GM12878 (cell line): ENCODE data around the gene MRPS15. TPM values are rescaled to one million over a fixed set of nuclear protein-coding genes. Genes with fewer than 3 reads are reported as not detected.

Source experiments
- ATAC-seq: fragments of 200-7000 bp; cut with Tn5 transposase; 3 replicates; pipeline ENCODE4 v1.9.1; 2020; ENCODE audit warnings: mild to moderate bottlenecking, moderate library complexity
- BruUV-seq: library from RNA; stranded (reverse); fragments of 400-500 nt; replicated peaks from 2 replicates; lab custom pipeline; 2021; lab: Mats Ljungman, UMichigan
- CTCF ChIA-PET: fragments of 300-600 bp; sonication (Branson Sonifier 250); formaldehyde crosslinking; extraction: SDS; loops from one replicate; lab custom pipeline; 2021; ENCODE audit warnings: inconsistent platforms; lab: Yijun Ruan, JAX
- POLR2A ChIA-PET: fragments of 350-600 bp; formaldehyde crosslinking; extraction: SDS; loops from one replicate; lab custom pipeline; 2021; ENCODE audit warnings: inconsistent platforms; lab: Charles Lee
- RAD21 ChIA-PET: fragments of 300-600 bp; sonication (Branson Sonifier 250); formaldehyde crosslinking; loops from one replicate; lab custom pipeline; 2023; ENCODE audit warnings: antibody characterized with exemption; ENCODE audit not compliant: unreplicated experiment; lab: Charles Lee
- SMC1A ChIA-PET: fragments of 300-600 bp; sonication (Branson Sonifier 250); formaldehyde crosslinking; loops from one replicate; lab custom pipeline; 2023; ENCODE audit not compliant: unreplicated experiment, uncharacterized antibody; lab: Charles Lee
- DNase-seq: peaks from one replicate; pipeline ENCODE4 v3.0.0-alpha.2; 2011; ENCODE audit warnings: low read depth, low spot score
- FAIRE-seq: peaks from 3 replicates; lab custom pipeline; 2011; peaks lifted over from hg19 to GRCh38; lab: Jason Lieb, UNC
- H2AFZ ChIP-seq: 2 replicates; pipeline ENCODE4 v1.6.0; 2011; ENCODE audit warnings: low read depth, low read length, control low read depth; ENCODE audit not compliant: control insufficient read depth
- H3K27ac ChIP-seq: 2 replicates; pipeline ENCODE4 v1.5.1; 2011; ENCODE audit warnings: control low read depth; ENCODE audit not compliant: control insufficient read depth, insufficient read depth
- H3K27me3 ChIP-seq, 2 experiments: replicated peaks in 1 of 2; 2 replicates each; pipeline versions ENCODE4 v1.6.0 to v1.6.1; 2011; ENCODE audit warnings: low read length in 1 of 2; ENCODE audit not compliant: control insufficient read depth in 2 of 2, insufficient read depth in 2 of 2
- H3K36me3 ChIP-seq, 2 experiments: 2 replicates each; pipeline ENCODE4 v1.5.1; 2011; ENCODE audit warnings: low read length in 1 of 2; ENCODE audit not compliant: control insufficient read depth in 2 of 2, insufficient read depth in 2 of 2
- H3K4me1 ChIP-seq: 2 replicates; pipeline ENCODE4 v1.6.1; 2011; ENCODE audit warnings: mild to moderate bottlenecking, low read length, moderate library complexity, mixed read lengths; ENCODE audit not compliant: control insufficient read depth, insufficient read depth
- H3K4me2 ChIP-seq: 2 replicates; pipeline ENCODE4 v1.6.0; 2011; ENCODE audit warnings: control low read depth; ENCODE audit not compliant: control insufficient read depth, insufficient read depth
- H3K4me3 ChIP-seq: fragments of 200-600 bp; sonication (generic); 2 replicates; pipeline ENCODE4 v1.5.1; 2016
- H3K79me2 ChIP-seq: 2 replicates; pipeline ENCODE4 v1.6.0; 2011; ENCODE audit warnings: low read length; ENCODE audit not compliant: control insufficient read depth, insufficient read depth
- H3K9ac ChIP-seq: 2 replicates; pipeline ENCODE4 v1.8.0; 2011; ENCODE audit warnings: low read length, control low read depth, mixed read lengths; ENCODE audit not compliant: control insufficient read depth, insufficient read depth
- H3K9me3 ChIP-seq: replicated peaks from 3 replicates; pipeline ENCODE4 v1.5.1; 2011; ENCODE audit warnings: mild to moderate bottlenecking, low read length; ENCODE audit not compliant: control insufficient read depth, insufficient read depth
- H4K20me1 ChIP-seq: 2 replicates; pipeline ENCODE4 v1.6.0; 2011; ENCODE audit not compliant: control insufficient read depth, insufficient read depth
- ATF7 ChIP-seq: fragments of 450-650 bp; IDR thresholded peaks from 2 replicates; pipeline ENCODE4 v1.6.1; 2016; ENCODE audit warnings: low read depth, mild to moderate bottlenecking
- CBX3 ChIP-seq: fragments of 200-600 bp; sonication (generic); IDR thresholded peaks from 2 replicates; pipeline ENCODE4 v1.6.1; 2016; ENCODE audit warnings: low read depth, borderline replicate concordance
- CHD2 ChIP-seq: IDR thresholded peaks from 2 replicates; pipeline ENCODE4 v1.6.1; 2011; ENCODE audit warnings: low read depth, low read length, improper control_type of control experiment, borderline replicate concordance
- FOXM1 ChIP-seq: IDR thresholded peaks from 2 replicates; pipeline ENCODE4 v1.6.1; 2012; ENCODE audit warnings: low read depth, mild to moderate bottlenecking, inconsistent platforms, low read length, moderate library complexity
- GABPA ChIP-seq: IDR thresholded peaks from 2 replicates; pipeline ENCODE4 v1.6.1; 2014; ENCODE audit warnings: antibody characterized with exemption, low read depth, mild to moderate bottlenecking, inconsistent platforms
- MLLT1 ChIP-seq: fragments of 450-650 bp; IDR thresholded peaks from 2 replicates; pipeline ENCODE4 v1.6.1; 2016; ENCODE audit warnings: mild to moderate bottlenecking
- MTA2 ChIP-seq: fragments of 450-650 bp; IDR thresholded peaks from 2 replicates; pipeline ENCODE4 v1.6.1; 2016; ENCODE audit warnings: low read depth, mild to moderate bottlenecking, moderate library complexity
- NR2C2 ChIP-seq: IDR thresholded peaks from 2 replicates; pipeline ENCODE4 v1.6.1; 2011; ENCODE audit warnings: borderline replicate concordance, low read depth; ENCODE audit not compliant: control insufficient read depth, insufficient read length
- PBX3 ChIP-seq: IDR thresholded peaks from 2 replicates; pipeline ENCODE4 v1.6.1; 2011; ENCODE audit warnings: mild to moderate bottlenecking, low read depth, low read length, moderate library complexity; ENCODE audit not compliant: insufficient replicate concordance
- PML ChIP-seq: IDR thresholded peaks from 2 replicates; pipeline ENCODE4 v1.6.1; 2012; ENCODE audit warnings: low read length, inconsistent platforms
- RAD21 ChIP-seq: IDR thresholded peaks from 2 replicates; pipeline ENCODE4 v1.6.1; 2011; ENCODE audit warnings: mild to moderate bottlenecking, low read depth, low read length, moderate library complexity; ENCODE audit not compliant: insufficient read depth
- RBBP5 ChIP-seq: fragments of 200-600 bp; sonication (generic); conservative IDR thresholded peaks from 2 replicates; pipeline ENCODE4 v1.6.1; 2016
- RFX5 ChIP-seq: IDR thresholded peaks from 2 replicates; pipeline ENCODE4 v1.6.1; 2011; ENCODE audit warnings: low read depth, low read length, improper control_type of control experiment
- SMAD1 ChIP-seq: fragments of 450-650 bp; IDR thresholded peaks from 2 replicates; pipeline ENCODE4 v1.6.1; 2018; ENCODE audit warnings: mild to moderate bottlenecking, low read depth; ENCODE audit not compliant: partially characterized antibody
- SPI1 ChIP-seq: IDR thresholded peaks from 2 replicates; pipeline ENCODE4 v1.6.1; 2011; ENCODE audit warnings: low read depth, mild to moderate bottlenecking, low read length, moderate library complexity, borderline replicate concordance; ENCODE audit not compliant: insufficient read depth
- SREBF1 ChIP-seq: IDR thresholded peaks from 2 replicates; pipeline ENCODE4 v1.6.1; 2012; ENCODE audit warnings: mild to moderate bottlenecking, low read length
- SUPT20H ChIP-seq: IDR thresholded peaks from 2 replicates; pipeline ENCODE4 v1.6.1; 2011; ENCODE audit warnings: low read depth, mild to moderate bottlenecking, low read length, moderate library complexity, borderline replicate concordance; ENCODE audit not compliant: control insufficient read depth
- TARDBP ChIP-seq: IDR thresholded peaks from 2 replicates; pipeline ENCODE4 v1.6.1; 2016; ENCODE audit warnings: borderline replicate concordance
- WGBS: methylation state at CpG from one replicate; pipeline ENCODE4 v1.1.6; 2016; ENCODE audit warnings: low lambda C conversion rate; ENCODE audit not compliant: insufficient replicate concordance, insufficient coverage; ENCODE audit errors: missing lambda C conversion rate; 5-methylcytosine and 5-hydroxymethylcytosine counted together
- in situ Hi-C: fragments of 300-500 bp; cut with MboI; formaldehyde crosslinking; loops from 9 replicates; pipeline ENCODE4 v1.14.3; 2018; ENCODE audit warnings: mixed read lengths
- intact Hi-C: fragments of 100-400 bp; cut with micrococcal nuclease; formaldehyde crosslinking; loops from one replicate; pipeline ENCODE4 v1.14.2; 2022; ENCODE audit not compliant: unreplicated experiment
- polyA plus RNA-seq, 11 experiments: library from polyadenylated mRNA; depleted of rRNA in 4 of 11; unstranded in 6 of 11; stranded (reverse) in 5 of 11; fragments of >200 nt; fragmentation: Nextera tagmentation in 4 of 11; fragmentation: Illumina TruSeq in 1 of 11; extraction: Ambion mirVana in 4 of 11; extraction: Trizol in 1 of 11; gene quantifications; 1 replicate in 1 of 11; 2 replicates in 10 of 11; pipeline versions ENCODE4 v1.2.1 to v1.2.3, GENCODE V29; 2011 to 2016; ENCODE audit warnings: inconsistent platforms in 2 of 11, missing spikeins in 2 of 11, low read depth in 1 of 11
- total RNA-seq, 4 experiments: library from RNA; depleted of rRNA in 3 of 4; stranded (reverse); fragments of >200 nt in 3 of 4; fragmentation: Illumina TruSeq in 1 of 4; extraction: Trizol in 1 of 4; gene quantifications; 2 replicates each; pipeline versions ENCODE4 v1.2.1 to v1.2.3, GENCODE V29; 2013 to 2021

The MRPS15 gene
- total and polyA plus RNA-seq, 10 of the 15 experiments (the other 5 are each of a cell fraction or from before 2014, with no cell fraction given) = 41.1 to 207 (median 107) TPM

- FAIRE-seq = no peak
- POLR2A ChIA-PET = no interaction called here
- H4K20me1 ChIP-seq = no peaks in the 10 kb centered on the region
- SMC1A ChIA-PET = no interaction called here
- in situ Hi-C loops = no loop called here
- H3K4me3 ChIP-seq = no peak overlapping the region
- 0% methylated on average over 1 of the region's 1 CpG for WGBS
- no peak overlapping the region for H3K9ac ChIP-seq
- no peaks in the 10 kb centered on the region for H3K36me3 ChIP-seq
- RAD21 ChIA-PET = no interaction called here
- no peaks in the 10 kb centered on the region for H3K27me3 ChIP-seq
- no peak for ATAC-seq
- H3K4me2 ChIP-seq = no peak overlapping the region
- no TSS peak for BruUV-seq
- DNase-seq = no peak
- H3K4me1 ChIP-seq = no peaks in the 10 kb centered on the region
- intact Hi-C loops = no loop called here
- no peaks in the 10 kb centered on the region for H3K79me2 ChIP-seq
- H2AFZ ChIP-seq = no peak overlapping the region
- CTCF ChIA-PET = interaction anchor here (1.3 to 1.4 kb wide), 2 partner anchors 11 to 13 kb away, joined by 5 to 6 read pairs; no protein-coding TSS in a partner anchor
- H3K9me3 ChIP-seq = no peaks in the 10 kb centered on the region
- no peak overlapping the region for H3K27ac ChIP-seq
- TF ChIP-seq SPI1 (no peak), MTA2 (no peak), RFX5 (no peak), PBX3 (no peak), RAD21 (no peak), SMAD1 (no peak), CHD2 (no peak), TARDBP (no peak), CBX3 (no peak), SREBF1 (no peak), NR2C2 (no peak), MLLT1 (no peak), ATF7 (no peak), PML (no peak), SUPT20H (no peak), RBBP5 (no peak), GABPA (no peak), FOXM1 (no peak)
These were observed 39.5 kb upstream of the MRPS15 start for GRCh38 chr1:36503733-36504132.
